Lung (tissue), 12 donors: ENCODE results near the gene ART3. TPM values are rescaled to one million over a fixed set of nuclear protein-coding genes. Genes with fewer than 3 reads are reported as not detected.

Source experiments
- ATAC-seq: fragments of 200-7000 bp; cut with Tn5 transposase; one replicate; pipeline ENCODE4 v1.9.1; 2020; ENCODE audit warnings: moderate number of reproducible peaks; ENCODE audit not compliant: insufficient read depth, low FRiP score
- DNase-seq, 3 donors: peaks; one replicate each; pipeline ENCODE4 v3.0.0-alpha.2; 2013 to 2017
- H3K27ac ChIP-seq, 2 donors: one replicate each; pipeline ENCODE4 v1.5.1; 2013; ENCODE audit warnings: mild to moderate bottlenecking in 2 of 2, moderate library complexity in 2 of 2, control low read depth in 1 of 2, inconsistent platforms in 1 of 2, low read depth in 1 of 2, low read length in 1 of 2
- H3K27me3 ChIP-seq, 3 donors: one replicate each; pipeline ENCODE4 v1.5.1; 2013; ENCODE audit warnings: low read length in 2 of 3; ENCODE audit not compliant: control insufficient read depth in 3 of 3, insufficient read depth in 3 of 3
- H3K36me3 ChIP-seq, 4 donors: one replicate each; pipeline ENCODE4 v1.5.1; 2013; ENCODE audit warnings: low read length in 4 of 4, mild to moderate bottlenecking in 1 of 4, moderate library complexity in 1 of 4; ENCODE audit not compliant: control insufficient read depth in 4 of 4, insufficient read depth in 4 of 4
- H3K4me1 ChIP-seq, 5 donors: one replicate each; pipeline ENCODE4 v1.5.1; 2013; ENCODE audit warnings: low read length in 5 of 5, mild to moderate bottlenecking in 2 of 5, moderate library complexity in 1 of 5; ENCODE audit not compliant: control insufficient read depth in 5 of 5, insufficient read depth in 5 of 5
- H3K4me3 ChIP-seq: one replicate; pipeline ENCODE4 v1.5.1; 2013; ENCODE audit warnings: mild to moderate bottlenecking, control low read depth, moderate library complexity
- H3K9ac ChIP-seq, 2 donors: one replicate each; pipeline ENCODE4 v1.5.1; 2013; ENCODE audit warnings: low read length in 2 of 2, control low read depth in 1 of 2; ENCODE audit not compliant: insufficient read depth in 1 of 2
- H3K9me3 ChIP-seq, 4 donors: one replicate each; pipeline ENCODE4 v1.5.1; 2013; ENCODE audit warnings: low read length in 3 of 4, mild to moderate bottlenecking in 1 of 4, moderate library complexity in 1 of 4; ENCODE audit not compliant: control insufficient read depth in 4 of 4, insufficient read depth in 3 of 4
- CTCF ChIP-seq: IDR thresholded peaks from 2 replicates; pipeline ENCODE4 v1.5.1; 2012; ENCODE audit warnings: mild to moderate bottlenecking; ENCODE audit errors: control extremely low read depth, extremely low read depth
- WGBS, 2 donors: extraction: QIAGEN DNeasy Blood & Tissue Kit; methylation state at CpG; one replicate each; pipeline ENCODE4 v1.1.7; 2013; 5-methylcytosine and 5-hydroxymethylcytosine counted together
- polyA plus RNA-seq, 2 donors: library from polyadenylated mRNA; stranded (reverse); fragments of 200-250 nt; gene quantifications; one replicate each; pipeline ENCODE4 v1.2.1, GENCODE V29; 2013
- total RNA-seq, 2 donors: library from RNA; depleted of rRNA in 1 of 2; stranded (reverse); fragments of >200 nt in 1 of 2; gene quantifications; one replicate each; pipeline ENCODE4 v1.2.1, GENCODE V29; 2014 to 2021
- donor health status: control.
- donor health status: control.
- donor health status: Bipolar disorder and iron deficiency.
- donor health status: healthy.
- donor health status: DM: yes; HTN: yes; CAD: no.

ART3 gene
- total and polyA plus RNA-seq, 4 donors, result 0.13 to 0.71 TPM; not detected in 2

DNA sequence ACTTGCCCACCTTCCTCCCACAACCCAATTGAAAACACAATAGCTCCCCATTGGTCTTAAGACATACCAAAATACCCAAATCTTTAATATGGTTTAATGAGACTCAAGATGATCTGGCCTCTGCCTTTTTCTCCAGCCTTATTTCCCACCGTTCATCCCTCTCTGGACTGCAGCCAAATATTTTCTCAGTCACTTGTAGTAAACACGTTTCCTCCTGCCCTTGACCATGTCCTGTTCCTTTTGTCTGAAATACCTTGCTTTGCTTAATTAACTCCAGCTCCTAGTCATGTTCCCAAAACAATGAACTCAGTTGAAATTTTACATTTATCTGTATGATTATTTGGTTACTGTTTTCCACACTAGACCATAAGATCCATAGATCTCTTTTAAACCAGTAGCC is 82.1 kb downstream of the ART3 start:
- H3K9me3 ChIP-seq, result no peaks in the 10 kb centered on the region
- peaks cover 4 to 12% (median 10%) of the 10 kb centered on the region in 4 donors for H3K36me3 ChIP-seq
- H3K27me3 ChIP-seq, result no peaks in the 10 kb centered on the region
- no peak for ATAC-seq
- WGBS, 2 donors, result 8 to 12% methylated on average over 2 of the region's 2 CpGs
- no peak overlapping the region for H3K27ac ChIP-seq
- no peak for TF ChIP-seq CTCF
- H3K4me1 ChIP-seq, result peaks cover 0 to 2% (median 0%) of the 10 kb centered on the region in 5 donors
- no peak overlapping the region for H3K9ac ChIP-seq
- DNase-seq, result peak in 1 of 3 donors; percentile 23
- H3K4me3 ChIP-seq, result no peak overlapping the region

DNA sequence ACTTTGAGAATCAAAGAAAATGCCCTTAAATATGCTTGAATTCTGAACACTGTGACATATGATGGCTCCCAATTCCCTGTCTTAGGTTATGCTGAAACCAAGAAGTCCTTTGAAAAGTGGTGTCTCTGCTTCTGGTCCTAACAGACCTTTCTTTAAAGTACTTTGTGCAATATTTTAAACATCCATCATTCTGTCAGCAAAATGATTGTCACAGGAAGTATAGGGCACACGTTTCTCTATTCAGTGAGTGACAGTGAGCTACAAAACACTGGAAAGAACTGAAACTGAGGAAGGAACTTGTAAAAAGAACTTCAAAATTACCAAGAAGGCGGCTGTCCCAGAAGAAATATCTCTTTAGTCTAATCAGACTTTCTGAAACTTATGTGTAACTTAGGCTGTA is 85.8 kb downstream of the ART3 start:
- ATAC-seq (no peak), DNase-seq (no peak)
- H3K9me3 ChIP-seq, result no peaks in the 10 kb centered on the region
- H3K4me1 ChIP-seq, result peaks cover 0 to 2% (median 0%) of the 10 kb centered on the region in 5 donors
- H3K27ac ChIP-seq, result no peak overlapping the region
- H3K27me3 ChIP-seq, result no peaks in the 10 kb centered on the region
- WGBS, 2 donors, result 9 to 49% methylated on average over 2 of the region's 2 CpGs
- no peak overlapping the region for H3K4me3 ChIP-seq
- peaks cover 15 to 32% (median 26%) of the 10 kb centered on the region in 4 donors for H3K36me3 ChIP-seq
- TF ChIP-seq CTCF, result no peak
- H3K9ac ChIP-seq, result no peak overlapping the region

Other genes starting within 250 kb of the ART3 start
- not detected for gene PPEF2, start 172.3 kb upstream of the ART3 start, total RNA-seq
- under 1 TPM in 1 of 2 donors, not detected in 1; 0.01 TPM for gene PPEF2, start 172.3 kb upstream of the ART3 start, polyA plus RNA-seq
- gene NAAA, start 133.7 kb upstream of the ART3 start, total RNA-seq, result 10 to 100 TPM; 15.9 to 43.6 TPM
- 10 to 100 TPM in 1 of 2 donors, 1 to 10 TPM in 1; 8.1 to 47.3 TPM for gene NAAA, start 133.7 kb upstream of the ART3 start, polyA plus RNA-seq
- 10 to 100 TPM; 30.2 to 31.5 TPM for gene SDAD1, start 83.8 kb upstream of the ART3 start, total RNA-seq
- gene SDAD1, start 83.8 kb upstream of the ART3 start, polyA plus RNA-seq, result 10 to 100 TPM; 11.5 to 19.6 TPM
- gene CXCL9, start 67.2 kb upstream of the ART3 start, total RNA-seq, result 1 to 10 TPM; 1.4 to 1.7 TPM
- 1 to 10 TPM in 1 of 2 donors, under 1 TPM in 1; 0.57 to 5.2 TPM for gene CXCL9, start 67.2 kb upstream of the ART3 start, polyA plus RNA-seq
- 1 to 10 TPM; 1.8 to 3.8 TPM for gene CXCL10, start 51.2 kb upstream of the ART3 start, total RNA-seq
- gene CXCL10, start 51.2 kb upstream of the ART3 start, polyA plus RNA-seq, result 10 to 100 TPM in 1 of 2 donors, 1 to 10 TPM in 1; 1.3 to 18.6 TPM
- under 1 TPM in 1 of 2 donors, not detected in 1; 0.58 TPM for gene CXCL11, start 38.6 kb upstream of the ART3 start, total RNA-seq
- 1 to 10 TPM in 1 of 2 donors, under 1 TPM in 1; 0.10 to 1.6 TPM for gene CXCL11, start 38.6 kb upstream of the ART3 start, polyA plus RNA-seq
- gene NUP54, start 73.7 kb downstream of the ART3 start, total RNA-seq, result 10 to 100 TPM; 26.5 to 57.6 TPM
- 10 to 100 TPM; 19.8 to 30.2 TPM for gene NUP54, start 73.7 kb downstream of the ART3 start, polyA plus RNA-seq
- 100 to 1,000 TPM; 195 to 360 TPM for gene SCARB2, start 139.1 kb downstream of the ART3 start, total RNA-seq
- 100 to 1,000 TPM; 104 to 105 TPM for gene SCARB2, start 139.1 kb downstream of the ART3 start, polyA plus RNA-seq
- gene FAM47E, start 177.0 kb downstream of the ART3 start, total RNA-seq, result 10 to 100 TPM in 1 of 2 donors, 1 to 10 TPM in 1; 6.3 to 10.7 TPM
- 1 to 10 TPM; 4.4 to 7.6 TPM for gene FAM47E, start 177.0 kb downstream of the ART3 start, polyA plus RNA-seq
- gene STBD1, start 232.0 kb downstream of the ART3 start, total RNA-seq, result 10 to 100 TPM in 1 of 2 donors, 1 to 10 TPM in 1; 4.8 to 14.8 TPM
- gene STBD1, start 232.0 kb downstream of the ART3 start, polyA plus RNA-seq, result 1 to 10 TPM; 1.5 to 8.9 TPM